Fibroblast of lung (primary cell): ENCODE measurements around the gene NME8. TPM values are rescaled to one million over a fixed set of nuclear protein-coding genes. Genes with fewer than 3 reads are reported as not detected.

ENCODE experiments used
- DNase-seq, 2 donors: peaks; one replicate each; pipeline versions ENCODE4 v3.0.0 to v3.0.0-alpha.2; 2010; ENCODE audit warnings: low read depth in 2 of 2
- H2AFZ ChIP-seq: 2 replicates; pipeline ENCODE4 v1.5.1; 2012; ENCODE audit warnings: low read length, control low read depth, inconsistent platforms
- H3K27ac ChIP-seq: 2 replicates; pipeline ENCODE4 v1.5.1; 2011; ENCODE audit warnings: low read length, control low read depth; ENCODE audit not compliant: insufficient read depth
- H3K27me3 ChIP-seq: 2 replicates; pipeline ENCODE4 v1.5.1; 2011; ENCODE audit warnings: mild to moderate bottlenecking, low read length; ENCODE audit not compliant: control insufficient read depth, insufficient read depth
- H3K36me3 ChIP-seq: 2 replicates; pipeline ENCODE4 v1.5.1; 2011; ENCODE audit warnings: low read length; ENCODE audit not compliant: control insufficient read depth, insufficient read depth
- H3K4me1 ChIP-seq: 2 replicates; pipeline ENCODE4 v1.5.1; 2011; ENCODE audit warnings: low read length; ENCODE audit not compliant: control insufficient read depth, insufficient read depth; ENCODE audit errors: extremely low read depth
- H3K4me2 ChIP-seq: 2 replicates; pipeline ENCODE4 v1.5.1; 2011; ENCODE audit warnings: low read length, control low read depth; ENCODE audit not compliant: insufficient read depth; ENCODE audit errors: extremely low read depth
- H3K4me3 ChIP-seq, 4 experiments: fragments of 200-600 bp in 1 of 4; sonication (generic) in 1 of 4; replicated peaks in 1 of 4; 2 replicates each; pipeline ENCODE4 v1.5.1; 2011 to 2016; ENCODE audit warnings: low read length in 4 of 4, low read depth in 3 of 4, mild to moderate bottlenecking in 3 of 4, control low read depth in 2 of 4, inconsistent platforms in 1 of 4, mixed read lengths in 1 of 4; ENCODE audit not compliant: insufficient read depth in 1 of 4; ENCODE audit errors: control extremely low read depth in 1 of 4
- H3K79me2 ChIP-seq: 2 replicates; pipeline ENCODE4 v1.5.1; 2012; ENCODE audit warnings: mild to moderate bottlenecking, low read length, inconsistent platforms; ENCODE audit not compliant: control insufficient read depth, insufficient read depth
- H3K9ac ChIP-seq: 2 replicates; pipeline ENCODE4 v1.5.1; 2011; ENCODE audit warnings: mild to moderate bottlenecking, low read length, control low read depth; ENCODE audit not compliant: insufficient read depth
- H3K9me3 ChIP-seq: 2 replicates; pipeline ENCODE4 v1.5.1; 2012; ENCODE audit warnings: low read depth, low read length; ENCODE audit not compliant: control insufficient read depth, insufficient read depth
- H4K20me1 ChIP-seq: 2 replicates; pipeline ENCODE4 v1.5.1; 2011; ENCODE audit warnings: low read length; ENCODE audit not compliant: control insufficient read depth, insufficient read depth; ENCODE audit errors: extremely low read depth
- EZH2 ChIP-seq: IDR thresholded peaks from 2 replicates; pipeline ENCODE4 v1.5.1; 2012; ENCODE audit warnings: low read length, control low read depth, mild to moderate bottlenecking; ENCODE audit errors: missing control alignments
- polyA plus RNA-seq, 2 donors: library from polyadenylated mRNA; depleted of rRNA in 1 of 2; stranded (reverse) in 1 of 2; unstranded in 1 of 2; fragments of >200 nt; gene quantifications; 2 replicates each; pipeline ENCODE4 v1.2.1, GENCODE V29; 2011 to 2012; ENCODE audit warnings: missing spikeins in 1 of 2
- total RNA-seq: library from RNA; depleted of rRNA; stranded (reverse); fragments of >200 nt; gene quantifications from 2 replicates; pipeline ENCODE4 v1.2.1, GENCODE V29; 2014
- TF ChIP-seq, protein P1 (sequence below), 2 donors: IDR thresholded peaks in 1 of 2; conservative IDR thresholded peaks in 1 of 2; 1 replicate in 1 of 2; 2 replicates in 1 of 2; pipeline ENCODE4 v1.5.1; 2011 to 2012; ENCODE audit warnings: low read length in 2 of 2, control low read depth in 1 of 2, inconsistent platforms in 1 of 2, low read depth in 1 of 2, mild to moderate bottlenecking in 1 of 2

The NME8 gene
- total and polyA plus RNA-seq, 2 donors (not counting 1 experiment from before 2014, with no cell fraction given): not detected

DNA sequence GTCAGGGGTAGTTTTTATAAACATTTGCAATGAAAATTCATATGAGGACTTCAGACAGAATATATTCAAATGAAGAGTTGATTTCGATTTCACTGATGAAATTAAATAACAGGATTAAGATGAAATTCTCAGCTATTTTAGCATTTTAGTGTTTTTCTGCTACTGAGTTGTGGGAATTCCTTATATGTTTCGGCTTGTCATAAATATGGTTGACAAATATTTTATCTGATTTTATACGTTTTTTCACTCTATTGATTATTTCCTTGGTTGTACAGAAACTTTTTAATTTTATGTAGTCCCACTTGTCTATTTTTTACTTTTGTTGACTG, 14.6 kb upstream of the NME8 start:
- no peaks in the 10 kb centered on the region for H3K4me1 ChIP-seq
- H3K4me2 ChIP-seq: no peak overlapping the region
- H2AFZ ChIP-seq: no peak overlapping the region

DNA sequence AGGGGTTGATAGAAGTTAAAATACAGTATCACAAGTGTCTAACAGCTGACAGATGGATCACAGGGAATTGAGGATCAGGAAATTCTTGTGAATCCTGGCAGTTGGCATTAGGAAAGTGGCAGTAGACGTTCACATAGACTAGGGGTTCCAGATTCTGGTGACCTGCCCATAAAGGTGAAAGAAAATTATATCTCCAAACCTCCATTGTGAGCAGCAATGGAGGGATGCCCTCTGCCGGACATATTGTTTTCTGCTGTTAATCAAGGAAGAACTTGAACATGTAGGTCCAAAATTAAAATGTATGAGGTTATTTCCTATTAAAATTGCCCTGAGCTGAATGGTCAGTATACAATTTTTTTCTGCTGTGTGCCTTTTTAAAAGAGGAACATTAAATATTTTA, 5.1 kb downstream of the NME8 start:
- H3K27ac ChIP-seq: no peak overlapping the region
- H3K36me3 ChIP-seq: no peaks in the 10 kb centered on the region
- no peak overlapping the region for H3K4me3 ChIP-seq
- H3K9me3 ChIP-seq: no peaks in the 10 kb centered on the region
- H3K9ac ChIP-seq: no peak overlapping the region
- H2AFZ ChIP-seq: no peak overlapping the region
- no peak overlapping the region for H3K4me2 ChIP-seq
- H3K27me3 ChIP-seq: no peaks in the 10 kb centered on the region
- no peaks in the 10 kb centered on the region for H3K79me2 ChIP-seq
- DNase-seq: no peak
- TF ChIP-seq, protein P1, sequence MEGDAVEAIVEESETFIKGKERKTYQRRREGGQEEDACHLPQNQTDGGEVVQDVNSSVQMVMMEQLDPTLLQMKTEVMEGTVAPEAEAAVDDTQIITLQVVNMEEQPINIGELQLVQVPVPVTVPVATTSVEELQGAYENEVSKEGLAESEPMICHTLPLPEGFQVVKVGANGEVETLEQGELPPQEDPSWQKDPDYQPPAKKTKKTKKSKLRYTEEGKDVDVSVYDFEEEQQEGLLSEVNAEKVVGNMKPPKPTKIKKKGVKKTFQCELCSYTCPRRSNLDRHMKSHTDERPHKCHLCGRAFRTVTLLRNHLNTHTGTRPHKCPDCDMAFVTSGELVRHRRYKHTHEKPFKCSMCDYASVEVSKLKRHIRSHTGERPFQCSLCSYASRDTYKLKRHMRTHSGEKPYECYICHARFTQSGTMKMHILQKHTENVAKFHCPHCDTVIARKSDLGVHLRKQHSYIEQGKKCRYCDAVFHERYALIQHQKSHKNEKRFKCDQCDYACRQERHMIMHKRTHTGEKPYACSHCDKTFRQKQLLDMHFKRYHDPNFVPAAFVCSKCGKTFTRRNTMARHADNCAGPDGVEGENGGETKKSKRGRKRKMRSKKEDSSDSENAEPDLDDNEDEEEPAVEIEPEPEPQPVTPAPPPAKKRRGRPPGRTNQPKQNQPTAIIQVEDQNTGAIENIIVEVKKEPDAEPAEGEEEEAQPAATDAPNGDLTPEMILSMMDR (conservative IDR thresholded peaks at IDR 0.05 in 1 of 2, IDR thresholded peaks at IDR 0.05 in 1 of 2; ENCODE audit: low read depth in 1 of 2, low read length in 2 of 2): peak; percentile 4 to 11
- TF ChIP-seq EZH2: no peak
- H3K4me1 ChIP-seq: no peaks in the 10 kb centered on the region
- no peaks in the 10 kb centered on the region for H4K20me1 ChIP-seq

More for the DNA sequence above, 14.6 kb upstream of the NME8 start:
- H3K27me3 ChIP-seq: no peaks in the 10 kb centered on the region
- no peaks in the 10 kb centered on the region for H3K9me3 ChIP-seq
- H3K9ac ChIP-seq: no peak overlapping the region
- TF ChIP-seq EZH2: no peak
- TF ChIP-seq, protein P1 (conservative IDR thresholded peaks at IDR 0.05 in 1 of 2, IDR thresholded peaks at IDR 0.05 in 1 of 2; ENCODE audit: low read depth in 1 of 2, low read length in 2 of 2): no peak
- no peaks in the 10 kb centered on the region for H3K79me2 ChIP-seq
- no peak overlapping the region for H3K27ac ChIP-seq
- no peaks in the 10 kb centered on the region for H4K20me1 ChIP-seq
- no peak overlapping the region for H3K4me3 ChIP-seq
- no peak for DNase-seq
- H3K36me3 ChIP-seq: no peaks in the 10 kb centered on the region

DNA sequence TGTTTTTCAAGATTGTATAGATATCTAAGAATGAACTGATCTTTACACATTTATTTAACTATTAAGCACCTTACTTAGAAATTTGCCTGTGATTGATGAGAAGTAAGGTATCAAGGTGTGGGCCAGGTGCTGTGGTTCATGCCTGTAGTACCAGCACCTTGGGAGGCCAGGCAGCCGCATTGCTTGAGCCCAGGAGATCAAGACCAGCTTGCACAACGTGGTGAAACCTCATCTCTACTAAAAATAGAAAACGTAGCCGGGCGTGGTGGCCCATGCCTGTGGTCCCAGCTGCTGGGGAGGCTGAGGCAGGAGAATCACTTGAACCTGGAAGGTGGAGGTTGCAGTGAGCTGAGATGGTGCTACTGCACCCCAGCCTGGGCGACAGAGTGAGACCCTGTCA, 33.7 kb downstream of the NME8 start:
- H2AFZ ChIP-seq: no peak overlapping the region
- H3K9me3 ChIP-seq: no peaks in the 10 kb centered on the region
- no peak overlapping the region for H3K4me2 ChIP-seq
- H3K79me2 ChIP-seq: no peaks in the 10 kb centered on the region
- no peak for DNase-seq
- H3K27me3 ChIP-seq: no peaks in the 10 kb centered on the region
- H3K4me3 ChIP-seq: no peak overlapping the region
- no peaks in the 10 kb centered on the region for H3K36me3 ChIP-seq
- no peak overlapping the region for H3K27ac ChIP-seq
- H3K4me1 ChIP-seq: no peaks in the 10 kb centered on the region
- no peak for TF ChIP-seq EZH2
- TF ChIP-seq, protein P1 (conservative IDR thresholded peaks at IDR 0.05 in 1 of 2, IDR thresholded peaks at IDR 0.05 in 1 of 2; ENCODE audit: low read depth in 1 of 2, low read length in 2 of 2): no peak
- no peaks in the 10 kb centered on the region for H4K20me1 ChIP-seq
- no peak overlapping the region for H3K9ac ChIP-seq
